ENCODE measurements around the gene GSTA5. TPM values are rescaled to one million over a fixed set of nuclear protein-coding genes. Genes with fewer than 3 reads are reported as not detected.
A peak's percentile ranks its signal among the peaks of the same experiment; 100 is the strongest.

Gene GSTA5
- total RNA-seq, 2 donors from 2014 or later: not detected

DNA sequence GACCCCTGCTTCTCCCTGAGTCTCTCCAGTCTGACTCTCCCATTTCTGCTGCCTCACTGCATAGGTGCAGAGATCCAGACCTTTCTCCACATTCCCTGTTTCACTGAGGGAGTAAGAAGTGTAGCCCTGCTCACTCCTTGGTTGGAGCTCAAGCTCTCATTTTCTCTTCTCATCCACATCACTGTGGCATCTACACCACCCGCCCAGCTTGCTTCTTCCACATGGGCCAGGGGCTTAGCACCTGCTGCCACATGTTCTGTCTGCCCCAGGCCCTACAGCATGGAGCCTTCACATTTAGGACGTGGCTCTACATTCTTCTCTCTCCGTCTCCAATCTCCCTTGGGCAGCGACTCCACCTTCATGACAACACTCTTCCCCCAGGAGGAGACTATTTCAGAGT lies 8.5 kb upstream of the GSTA5 start:
- 92% methylated on average over 4 of the region's 4 CpGs for WGBS, 2 donors
- intact Hi-C loops (cut with DNase I): no loop called here
- no peak overlapping the region for H3K4me3 ChIP-seq
- H3K27me3 ChIP-seq: no peaks in the 10 kb centered on the region
- no peak overlapping the region for H3K27ac ChIP-seq
- H3K4me1 ChIP-seq: peaks cover 12% of the 10 kb centered on the region
- no peak for TF ChIP-seq POLR2A (IDR thresholded peaks at IDR 0.05)
- TF ChIP-seq, protein P1, sequence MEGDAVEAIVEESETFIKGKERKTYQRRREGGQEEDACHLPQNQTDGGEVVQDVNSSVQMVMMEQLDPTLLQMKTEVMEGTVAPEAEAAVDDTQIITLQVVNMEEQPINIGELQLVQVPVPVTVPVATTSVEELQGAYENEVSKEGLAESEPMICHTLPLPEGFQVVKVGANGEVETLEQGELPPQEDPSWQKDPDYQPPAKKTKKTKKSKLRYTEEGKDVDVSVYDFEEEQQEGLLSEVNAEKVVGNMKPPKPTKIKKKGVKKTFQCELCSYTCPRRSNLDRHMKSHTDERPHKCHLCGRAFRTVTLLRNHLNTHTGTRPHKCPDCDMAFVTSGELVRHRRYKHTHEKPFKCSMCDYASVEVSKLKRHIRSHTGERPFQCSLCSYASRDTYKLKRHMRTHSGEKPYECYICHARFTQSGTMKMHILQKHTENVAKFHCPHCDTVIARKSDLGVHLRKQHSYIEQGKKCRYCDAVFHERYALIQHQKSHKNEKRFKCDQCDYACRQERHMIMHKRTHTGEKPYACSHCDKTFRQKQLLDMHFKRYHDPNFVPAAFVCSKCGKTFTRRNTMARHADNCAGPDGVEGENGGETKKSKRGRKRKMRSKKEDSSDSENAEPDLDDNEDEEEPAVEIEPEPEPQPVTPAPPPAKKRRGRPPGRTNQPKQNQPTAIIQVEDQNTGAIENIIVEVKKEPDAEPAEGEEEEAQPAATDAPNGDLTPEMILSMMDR (IDR thresholded peaks at IDR 0.05): no peak
- DNase-seq (no peak), ATAC-seq (no peak)
- H3K9me3 ChIP-seq: no peaks in the 10 kb centered on the region
- no peaks in the 10 kb centered on the region for H3K36me3 ChIP-seq (replicated peaks in 1 of 2; ENCODE audit: insufficient read depth in 1 of 2, low read depth in 2 of 2)

- ATAC-seq: peak; percentile 75
Measured at GRCh38 chr6:52846002-52846401, 5.4 kb upstream of the GSTA5 start.

GRCh38 chr6:52843605-52844004 lies 3.0 kb upstream of the GSTA5 start:
- intact Hi-C loops (cut with DNase I): no loop called here
- TF ChIP-seq, protein P1 (IDR thresholded peaks at IDR 0.05): no peak
- no peak for TF ChIP-seq POLR2A (IDR thresholded peaks at IDR 0.05)
- 72 to 76% methylated on average over 4 of the region's 4 CpGs for WGBS, 2 donors
- no peak overlapping the region for H3K4me3 ChIP-seq
- H3K27me3 ChIP-seq: no peaks in the 10 kb centered on the region
- H3K4me1 ChIP-seq: peaks cover 19% of the 10 kb centered on the region
- ATAC-seq (no peak), DNase-seq (no peak)
- H3K36me3 ChIP-seq (replicated peaks in 1 of 2; ENCODE audit: insufficient read depth in 1 of 2, low read depth in 2 of 2): no peaks in the 10 kb centered on the region
- H3K27ac ChIP-seq: no peak overlapping the region
- no peaks in the 10 kb centered on the region for H3K9me3 ChIP-seq

More at GRCh38 chr6:52846002-52846401, 5.4 kb upstream of the GSTA5 start:
- DNase-seq: no peak
- no peak for TF ChIP-seq POLR2A (IDR thresholded peaks at IDR 0.05)
- TF ChIP-seq, protein P1 (IDR thresholded peaks at IDR 0.05): peak in 1 of 7 experiments; percentile 11
- H3K4me1 ChIP-seq: peaks cover 12% of the 10 kb centered on the region
- no peaks in the 10 kb centered on the region for H3K36me3 ChIP-seq (replicated peaks in 1 of 2; ENCODE audit: insufficient read depth in 1 of 2, low read depth in 2 of 2)
- no peak overlapping the region for H3K27ac ChIP-seq
- no peaks in the 10 kb centered on the region for H3K9me3 ChIP-seq
- no peaks in the 10 kb centered on the region for H3K27me3 ChIP-seq
- intact Hi-C loops (cut with DNase I): no loop called here
- H3K4me3 ChIP-seq: no peak overlapping the region
- 22 to 25% methylated on average over 1 of the region's 1 CpG for WGBS, 2 donors

GRCh38 chr6:52839124-52840055 lies 1.2 kb downstream of the GSTA5 start:
- TF ChIP-seq POLR2A (IDR thresholded peaks at IDR 0.05): no peak
- TF ChIP-seq, protein P1 (IDR thresholded peaks at IDR 0.05): peak; percentile 40 to 65 (median 63)
- 60 to 65% methylated on average over 18 to 20 of the region's 20 CpGs for WGBS, 2 donors
- intact Hi-C loops (cut with DNase I): no loop called here
- H3K4me1 ChIP-seq: peaks cover 7% of the 10 kb centered on the region
- peak; percentile 94 for ATAC-seq
- no peaks in the 10 kb centered on the region for H3K9me3 ChIP-seq
- H3K4me3 ChIP-seq: no peak overlapping the region
- peak; percentile 68 to 72 (median 70) for DNase-seq
- no peaks in the 10 kb centered on the region for H3K36me3 ChIP-seq (replicated peaks in 1 of 2; ENCODE audit: insufficient read depth in 1 of 2, low read depth in 2 of 2)
- H3K27me3 ChIP-seq: no peaks in the 10 kb centered on the region
- H3K27ac ChIP-seq: no peak overlapping the region

All from body of pancreas (tissue), 4 donors.